NCI-H2081 treated with DMSO at 0.1 percent for 48 hours (cell line): ENCODE data around the gene PRR18.

Experiments used
- DNase-seq: peaks from one replicate; lab custom pipeline; 2025; lab: John Stamatoyannopoulos, UW

Gene PRR18

DNA sequence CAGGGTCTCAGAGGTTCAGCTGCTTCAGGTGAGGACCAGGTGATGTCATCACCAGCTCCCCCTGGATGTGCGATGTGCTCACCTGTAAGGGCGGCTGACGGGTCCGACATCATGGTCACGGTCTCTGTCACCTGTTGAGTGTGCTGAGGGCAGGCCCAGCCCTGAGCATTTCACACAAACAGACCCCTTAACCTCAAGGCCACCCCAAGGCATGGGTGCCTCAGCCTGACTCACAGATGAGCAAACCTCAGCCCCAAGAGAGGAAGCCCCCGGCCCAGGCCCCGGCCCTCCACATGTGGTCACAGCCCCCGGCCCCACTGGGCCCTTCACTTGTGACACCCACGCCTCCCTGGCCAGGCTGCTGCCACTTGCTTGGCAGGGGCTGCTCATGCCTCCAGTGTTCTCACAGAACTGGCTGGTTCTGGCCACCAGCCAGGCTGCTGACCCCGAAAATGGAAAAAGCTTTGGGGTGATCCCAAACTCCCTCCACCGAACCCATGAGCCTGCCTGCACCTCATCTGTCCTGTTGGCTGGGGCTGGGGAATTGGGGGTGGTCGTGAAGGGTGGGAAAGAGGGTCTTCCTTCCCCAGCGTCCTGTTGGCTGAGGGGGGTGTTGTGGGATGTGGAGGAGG, 33.3 kb downstream of the PRR18 start:
- DNase-seq = no peak

DNA sequence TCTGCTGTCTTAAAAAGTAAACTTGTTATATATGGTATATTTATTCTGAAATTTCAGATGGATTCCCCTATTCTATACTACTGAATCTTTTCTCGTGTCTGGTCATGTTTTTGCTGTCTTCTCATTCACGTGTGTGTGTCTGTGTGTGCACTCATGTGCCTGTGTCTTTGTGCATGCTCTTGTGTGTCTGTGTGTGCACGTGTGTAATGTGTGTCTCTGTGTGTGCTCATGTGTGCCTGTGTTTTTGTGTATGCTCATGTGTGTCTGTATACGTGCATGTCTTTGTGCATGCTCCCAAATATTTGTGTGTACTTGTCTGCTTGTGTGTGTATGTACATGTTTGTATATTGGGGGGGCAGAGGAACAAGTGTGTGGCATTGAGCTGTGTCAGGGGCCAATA, 34.0 kb downstream of the PRR18 start:
- DNase-seq = no peak

DNA sequence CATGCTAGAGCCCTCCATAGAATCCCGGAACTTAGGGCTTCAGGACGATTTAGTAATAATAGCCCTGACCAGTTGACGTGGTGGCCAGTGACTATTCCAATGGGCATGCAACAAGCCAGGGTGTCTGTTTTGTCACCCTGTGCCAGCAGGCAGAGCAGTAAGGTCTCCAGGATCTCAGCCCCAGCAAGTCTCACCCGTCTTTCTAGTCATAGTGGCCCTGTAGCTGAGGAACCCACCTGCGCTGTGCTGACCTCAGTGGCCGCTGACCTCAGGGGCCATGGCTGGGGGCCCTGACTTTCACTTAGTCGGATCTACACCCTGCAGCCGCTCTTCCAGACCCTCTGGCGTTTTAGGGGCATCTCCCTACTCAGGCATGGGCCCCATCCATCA, 36.8 kb downstream of the PRR18 start:
- DNase-seq = no peak

DNA sequence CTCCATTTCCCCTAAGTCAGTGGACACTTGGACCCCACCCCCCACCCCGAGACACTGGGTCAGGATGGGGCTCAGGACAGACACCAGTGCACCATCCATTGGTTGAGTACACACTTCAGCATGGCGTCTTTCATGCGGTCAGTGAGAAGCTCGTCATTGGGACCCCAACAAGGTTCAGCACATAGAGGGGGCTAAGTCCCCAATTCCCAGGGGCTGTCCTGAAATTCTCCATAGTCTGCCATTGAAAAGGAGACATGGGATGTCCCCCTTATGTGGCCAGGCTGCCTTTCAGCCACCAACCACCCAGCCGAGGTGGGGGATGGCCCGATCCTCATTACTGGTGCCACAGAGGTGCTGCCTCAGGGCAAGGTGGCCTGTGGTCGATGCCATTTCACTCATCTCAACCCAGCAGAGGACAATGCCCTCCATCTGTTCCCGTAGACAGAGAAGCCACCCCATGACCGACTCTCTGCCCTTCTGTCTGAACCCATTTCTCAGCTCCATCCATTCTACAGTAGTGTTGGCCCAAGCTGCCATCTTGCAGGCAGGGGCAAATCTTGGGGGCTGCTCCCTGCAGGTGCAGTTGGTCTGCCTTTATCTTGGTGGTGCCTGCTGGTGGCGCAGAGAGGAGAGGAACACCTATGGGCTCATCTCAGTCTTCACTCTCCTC, 37.4 kb downstream of the PRR18 start:
- DNase-seq = no peak

DNA sequence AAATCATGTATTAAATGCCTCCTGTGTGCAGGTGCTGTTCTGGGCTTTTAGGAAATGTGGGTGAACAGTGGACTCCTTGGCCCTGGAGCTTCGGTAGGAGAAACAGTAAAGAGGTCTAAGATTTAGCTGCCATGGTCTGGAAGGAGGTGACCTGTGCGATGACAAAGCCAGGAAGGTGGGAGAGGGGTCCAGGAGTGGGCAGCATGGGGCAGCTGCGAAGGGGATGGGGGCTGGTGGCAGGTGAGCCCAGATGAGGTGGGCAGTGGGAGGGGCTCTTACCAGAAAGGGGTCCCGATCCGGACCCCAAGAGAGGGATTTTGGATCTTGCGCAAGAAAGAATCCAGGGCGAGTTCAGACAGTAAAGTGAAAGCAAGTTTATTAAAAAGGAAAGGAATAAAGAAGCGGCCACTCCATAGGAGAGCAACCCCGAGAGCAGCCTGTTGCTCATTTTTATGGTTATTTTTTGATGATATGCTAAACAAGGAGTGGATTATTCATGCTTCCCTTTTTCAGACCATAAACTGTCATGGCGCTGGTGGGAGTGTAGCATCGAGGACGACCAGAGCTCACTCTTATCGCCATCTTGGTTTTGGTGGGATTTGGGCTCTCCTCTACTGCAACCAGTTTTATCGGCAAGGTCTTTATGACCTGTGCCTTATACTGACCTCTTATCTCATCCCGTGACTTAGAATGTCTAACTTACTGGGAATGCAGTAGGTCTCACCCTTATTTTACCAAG, 38.7 kb downstream of the PRR18 start:
- DNase-seq = no peak

DNA sequence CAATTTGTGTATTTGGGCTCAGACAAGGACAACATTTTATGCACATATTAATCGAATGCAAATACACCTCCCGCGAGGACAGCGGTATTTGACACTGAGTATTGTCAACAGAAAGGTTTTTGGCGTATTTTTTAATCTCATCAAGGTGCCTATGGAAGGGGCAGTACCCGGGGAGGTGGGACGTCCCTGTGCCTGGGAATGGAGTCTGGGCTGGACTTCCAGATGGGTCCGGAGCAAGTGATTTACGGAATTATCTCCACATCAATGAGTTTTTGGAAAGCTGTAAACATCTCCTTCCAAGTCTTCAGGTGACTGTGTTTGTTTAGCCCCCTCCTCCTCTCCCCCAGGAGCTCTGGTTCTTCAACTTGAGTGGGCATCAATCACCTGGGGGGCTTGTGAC, 39.8 kb downstream of the PRR18 start:
- no peak for DNase-seq

DNA sequence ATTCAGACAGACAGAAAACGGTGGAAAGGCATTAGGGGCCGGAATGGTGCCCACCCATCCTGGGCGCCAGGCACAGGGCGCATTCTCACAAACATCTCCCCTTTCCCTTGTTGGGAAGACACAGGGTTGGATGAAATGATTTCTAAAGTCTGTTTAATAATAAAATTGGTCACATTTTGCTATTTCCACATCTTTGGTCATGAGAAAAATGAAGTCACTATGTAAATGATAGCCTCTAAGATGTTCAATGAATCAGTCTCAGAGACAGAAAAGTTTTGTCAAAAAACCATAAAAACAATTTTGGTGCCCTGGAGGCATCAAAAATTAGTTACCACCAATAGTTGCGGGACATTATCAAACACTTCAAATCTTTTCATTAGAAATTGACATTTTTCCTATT, 40.7 kb downstream of the PRR18 start:
- DNase-seq = no peak

DNA sequence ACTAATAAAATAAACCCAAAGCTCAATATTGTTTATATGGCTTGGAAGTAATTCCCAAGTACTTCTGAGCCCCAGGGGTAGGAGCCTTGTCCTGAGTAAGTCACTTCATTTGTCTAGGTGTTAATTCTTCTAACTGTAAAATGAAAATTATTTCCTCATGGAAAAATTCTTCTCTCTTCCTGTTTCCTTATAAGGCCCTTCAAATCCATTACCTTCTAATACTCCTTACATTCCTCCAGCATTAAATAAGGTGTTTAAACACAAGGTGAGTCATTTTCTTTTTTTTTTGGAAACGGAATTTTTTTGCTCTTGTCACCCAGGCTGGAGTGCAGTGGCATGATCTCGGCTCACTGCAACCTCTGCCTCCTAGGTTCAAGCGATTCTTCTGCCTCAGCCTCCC, 41.9 kb downstream of the PRR18 start:
- no peak for DNase-seq

DNA sequence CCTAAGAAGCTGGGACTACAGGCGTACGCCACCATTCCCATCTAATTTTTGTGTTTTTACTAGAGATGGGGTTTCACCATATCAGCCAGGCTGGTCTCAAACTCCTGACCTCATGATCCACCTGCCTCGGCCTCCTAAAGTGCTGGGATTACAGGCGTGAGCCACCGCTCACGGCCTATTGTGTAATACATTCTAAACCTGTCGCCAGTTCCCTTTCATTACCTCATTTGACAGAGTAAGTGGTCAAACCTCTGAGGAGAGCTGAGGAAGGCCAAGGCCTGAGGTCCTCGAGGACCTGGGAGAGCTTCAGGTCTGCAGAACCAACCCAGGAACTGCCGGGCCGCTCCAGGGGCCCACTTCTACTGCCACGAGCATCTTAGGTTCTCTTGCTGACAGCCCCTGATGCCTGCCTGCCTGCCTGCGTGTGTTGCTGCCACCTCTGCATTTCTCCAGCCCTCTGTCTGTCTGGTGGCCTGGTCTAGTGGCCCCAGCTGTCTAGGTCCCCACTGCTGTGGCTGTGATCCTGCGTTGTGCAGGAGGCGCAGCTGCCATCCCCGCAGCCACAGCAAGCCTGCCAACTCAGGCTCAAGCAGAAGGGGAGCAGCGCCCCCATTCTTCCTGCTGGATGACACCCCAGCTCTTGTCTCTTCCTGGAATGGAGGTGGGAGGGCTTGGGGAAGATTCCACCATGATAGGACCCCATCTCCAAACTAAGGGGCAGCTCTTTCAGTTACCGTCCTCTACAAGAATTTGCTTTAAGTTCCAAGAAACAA, 45.3 kb downstream of the PRR18 start:
- no peak for DNase-seq

DNA sequence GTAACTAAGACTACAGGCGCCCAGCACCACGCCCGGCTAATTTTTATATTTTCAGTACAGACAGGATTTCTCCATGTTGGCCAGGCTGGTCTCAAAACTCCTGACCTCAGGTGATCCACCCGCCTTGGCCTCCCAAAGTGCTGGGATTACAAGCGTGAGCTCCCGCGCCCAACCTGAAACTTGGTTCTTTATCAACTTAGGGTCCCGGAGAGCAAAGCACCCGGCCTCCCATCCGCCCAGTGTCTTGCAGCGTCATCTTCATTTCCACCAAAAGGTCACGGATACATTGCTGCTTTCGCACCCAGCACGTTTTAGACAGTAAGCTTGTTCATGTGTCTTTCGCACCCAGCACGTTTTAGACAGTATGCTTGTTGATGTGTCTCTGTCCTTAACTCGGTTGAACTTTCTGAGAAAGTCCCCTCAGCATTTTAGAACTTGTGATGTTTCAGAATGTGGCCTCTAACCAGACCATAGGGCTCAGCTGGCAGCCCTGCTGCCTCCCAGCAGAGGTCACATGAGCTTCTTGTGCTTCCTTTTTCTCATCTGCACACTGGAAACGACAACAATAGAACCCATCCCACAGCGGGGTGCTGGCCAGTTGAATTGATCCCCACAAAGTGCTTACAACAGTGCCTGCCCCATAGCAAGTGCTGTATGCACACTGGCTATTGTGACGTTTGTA, 48.8 kb downstream of the PRR18 start:
- DNase-seq = no peak

DNA sequence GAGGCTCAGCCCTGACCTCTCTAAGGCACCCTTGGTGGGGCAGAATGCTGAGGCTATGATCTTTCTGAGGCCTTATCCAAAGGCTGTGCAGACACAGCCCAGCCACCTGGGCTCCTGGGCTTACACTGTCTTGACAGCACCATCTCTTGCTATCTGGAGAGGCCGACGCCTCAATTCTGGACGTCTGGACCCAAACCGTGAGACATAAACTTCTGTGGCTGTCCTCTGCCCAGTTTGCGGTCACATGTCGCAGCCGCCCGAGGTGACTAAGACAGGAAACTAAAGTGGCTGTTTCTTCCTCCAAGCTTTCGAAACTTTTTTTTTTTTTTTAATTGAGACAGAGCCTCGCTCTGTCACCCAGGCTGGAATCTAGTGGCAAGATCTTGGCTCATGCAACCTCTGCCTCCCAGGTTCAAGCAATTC, 49.3 kb downstream of the PRR18 start:
- no peak for DNase-seq

DNA sequence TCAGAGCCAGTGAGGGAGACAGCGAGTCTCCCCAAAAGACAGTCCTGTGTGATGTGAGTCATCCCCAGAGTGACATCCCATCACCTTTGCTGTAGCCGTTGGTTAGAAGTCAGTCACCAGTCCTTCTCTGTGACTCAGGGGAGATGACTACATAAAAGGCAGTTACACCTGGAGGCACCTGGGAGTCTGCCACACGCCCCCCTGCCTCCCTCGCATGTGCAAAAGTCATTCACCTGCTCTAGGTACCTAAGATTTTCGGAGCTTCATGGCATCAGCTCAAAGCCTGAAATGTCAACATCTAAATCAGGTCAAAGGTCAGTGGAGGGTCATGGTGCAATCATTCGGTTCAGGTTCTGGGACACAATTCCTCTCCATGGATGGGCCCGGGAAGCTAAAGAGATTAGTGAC, 50.3 kb downstream of the PRR18 start:
- no peak for DNase-seq
